H9 (cell line): ENCODE results near the gene TBC1D2. TPM values are rescaled to one million over a fixed set of nuclear protein-coding genes. Genes with fewer than 3 reads are reported as not detected.

ENCODE experiments used
- DNase-seq: peaks from one replicate; pipeline ENCODE4 v3.0.0-alpha.2; 2017
- H2AFZ ChIP-seq: one replicate; pipeline ENCODE4 v1.6.1; 2013; ENCODE audit warnings: mild to moderate bottlenecking, low read length, control low read depth, moderate library complexity
- H2AK5ac ChIP-seq: 2 replicates; pipeline ENCODE4 v1.6.1; 2013; ENCODE audit warnings: low read length, control low read depth, mixed read lengths; ENCODE audit not compliant: insufficient read length
- H2BK120ac ChIP-seq: one replicate; pipeline ENCODE4 v1.6.1; 2013; ENCODE audit warnings: low read depth, mild to moderate bottlenecking, low read length, control low read depth, inconsistent platforms; ENCODE audit not compliant: poor library complexity, severe bottlenecking
- H2BK12ac ChIP-seq: 2 replicates; pipeline ENCODE4 v1.6.1; 2013; ENCODE audit warnings: low read length, control low read depth, mixed read lengths, low read depth; ENCODE audit not compliant: insufficient read length
- H2BK15ac ChIP-seq: 2 replicates; pipeline ENCODE4 v1.6.1; 2013; ENCODE audit warnings: low read depth, low read length, control low read depth
- H2BK20ac ChIP-seq: one replicate; pipeline ENCODE4 v1.6.1; 2013; ENCODE audit warnings: low read depth, mild to moderate bottlenecking, low read length, control low read depth, inconsistent platforms; ENCODE audit not compliant: poor library complexity, severe bottlenecking
- H2BK5ac ChIP-seq: 2 replicates; pipeline ENCODE4 v1.6.1; 2013; ENCODE audit warnings: low read length, control low read depth, mixed read lengths; ENCODE audit not compliant: insufficient read length
- H3K14ac ChIP-seq: 2 replicates; pipeline ENCODE4 v1.6.1; 2013; ENCODE audit warnings: low read length, control low read depth; ENCODE audit not compliant: insufficient read depth
- H3K18ac ChIP-seq: 2 replicates; pipeline ENCODE4 v1.6.1; 2013; ENCODE audit warnings: low read depth, mild to moderate bottlenecking, mixed read lengths, low read length, control low read depth; ENCODE audit not compliant: insufficient read length
- H3K23ac ChIP-seq: 2 replicates; pipeline ENCODE4 v1.6.1; 2013; ENCODE audit warnings: low read length, control low read depth, mixed read lengths, low read depth; ENCODE audit not compliant: insufficient read length
- H3K23me2 ChIP-seq: 2 replicates; pipeline ENCODE4 v1.6.1; 2013; ENCODE audit warnings: low read depth, mild to moderate bottlenecking, mixed read lengths, low read length, control low read depth; ENCODE audit not compliant: insufficient read length, poor library complexity, severe bottlenecking
- H3K27ac ChIP-seq: 2 replicates; pipeline ENCODE4 v1.5.1; 2013; ENCODE audit warnings: low read length, control low read depth, mixed read lengths, low read depth; ENCODE audit not compliant: insufficient read length
- H3K27me3 ChIP-seq: 2 replicates; pipeline ENCODE4 v1.6.1; 2013; ENCODE audit warnings: low read length, control low read depth, inconsistent platforms; ENCODE audit not compliant: insufficient read depth
- H3K4ac ChIP-seq: 2 replicates; pipeline ENCODE4 v1.6.1; 2013; ENCODE audit warnings: low read depth, mild to moderate bottlenecking, control low read depth, inconsistent platforms, low read length, moderate library complexity
- H3K4me1 ChIP-seq: 2 replicates; pipeline ENCODE4 v1.6.1; 2013; ENCODE audit warnings: low read length, control low read depth, inconsistent platforms; ENCODE audit not compliant: insufficient read depth
- H3K4me2 ChIP-seq: 2 replicates; pipeline ENCODE4 v1.6.1; 2013; ENCODE audit warnings: low read length, control low read depth, mixed read lengths; ENCODE audit not compliant: insufficient read length, insufficient read depth
- H3K56ac ChIP-seq: 2 replicates; pipeline ENCODE4 v1.6.1; 2013; ENCODE audit warnings: low read depth, mild to moderate bottlenecking, mixed read lengths, low read length, control low read depth; ENCODE audit not compliant: insufficient read length
- H3K79me1 ChIP-seq: 2 replicates; pipeline ENCODE4 v1.6.1; 2013; ENCODE audit warnings: low read depth, mild to moderate bottlenecking, moderate library complexity, low read length, control low read depth, inconsistent platforms; ENCODE audit not compliant: insufficient read depth, poor library complexity, severe bottlenecking
- H3K79me2 ChIP-seq: 2 replicates; pipeline ENCODE4 v1.6.1; 2013; ENCODE audit warnings: low read length, control low read depth, inconsistent platforms; ENCODE audit not compliant: insufficient read depth
- H3K9ac ChIP-seq: 2 replicates; pipeline ENCODE4 v1.6.1; 2013; ENCODE audit warnings: low read length, control low read depth, mixed read lengths; ENCODE audit not compliant: insufficient read length; ENCODE audit errors: extremely low read depth
- H3K9me3 ChIP-seq: one replicate; pipeline ENCODE4 v1.6.1; 2013; ENCODE audit warnings: low read depth, low read length, inconsistent platforms; ENCODE audit not compliant: control insufficient read depth
- H3T11ph ChIP-seq: one replicate; pipeline ENCODE4 v1.6.1; 2013; ENCODE audit warnings: mild to moderate bottlenecking, low read length, control low read depth, inconsistent platforms
- H4K20me1 ChIP-seq: one replicate; pipeline ENCODE4 v1.6.1; 2013; ENCODE audit not compliant: control insufficient read depth, insufficient read length, insufficient read depth
- H4K5ac ChIP-seq: 2 replicates; pipeline ENCODE4 v1.6.1; 2013; ENCODE audit warnings: low read depth, mild to moderate bottlenecking, mixed read lengths, low read length, control low read depth; ENCODE audit not compliant: insufficient read length
- H4K8ac ChIP-seq: replicated peaks from 2 replicates; pipeline ENCODE4 v1.6.1; 2013; ENCODE audit warnings: low read length, control low read depth, mixed read lengths, low read depth; ENCODE audit not compliant: insufficient read length
- H4K91ac ChIP-seq: 2 replicates; pipeline ENCODE4 v1.6.1; 2013; ENCODE audit warnings: low read depth, mild to moderate bottlenecking, moderate library complexity, mixed read lengths, low read length, control low read depth; ENCODE audit not compliant: insufficient read length
- H3K27ac Mint-ChIP-seq, 3 experiments: 2 replicates in 2 of 3; 3 replicates in 1 of 3; pipeline ENCODE4 v1.8.0; 2020 to 2021; ENCODE audit warnings: mixed read lengths in 3 of 3, mild to moderate bottlenecking in 1 of 3, moderate library complexity in 1 of 3
- H3K27me3 Mint-ChIP-seq: 2 replicates; pipeline ENCODE4 v1.8.0; 2021; ENCODE audit warnings: low read depth, mild to moderate bottlenecking, moderate library complexity, mixed read lengths
- H3K36me3 Mint-ChIP-seq, 3 experiments: 2 replicates in 2 of 3; 3 replicates in 1 of 3; pipeline ENCODE4 v1.8.0; 2020 to 2021; ENCODE audit warnings: low read depth in 3 of 3, mixed read lengths in 3 of 3; ENCODE audit not compliant: insufficient read depth in 1 of 3
- H3K4me1 Mint-ChIP-seq, 2 experiments: 2 replicates each; pipeline ENCODE4 v1.8.0; 2020; ENCODE audit warnings: mixed read lengths in 2 of 2
- H3K4me3 Mint-ChIP-seq, 2 experiments: 2 replicates in 1 of 2; 3 replicates in 1 of 2; pipeline ENCODE4 v1.8.0; 2020 to 2021; ENCODE audit warnings: mild to moderate bottlenecking in 2 of 2, mixed read lengths in 2 of 2, moderate library complexity in 1 of 2
- H3K9me3 Mint-ChIP-seq, 2 experiments: 2 replicates in 1 of 2; 3 replicates in 1 of 2; pipeline ENCODE4 v1.8.0; 2020; ENCODE audit warnings: mild to moderate bottlenecking in 2 of 2, mixed read lengths in 2 of 2, moderate library complexity in 1 of 2
- CTCF ChIP-seq: fragments of 200-600 bp; sonication (generic); conservative IDR thresholded peaks from 3 replicates; pipeline ENCODE4 v1.8.0; 2021; ENCODE audit warnings: antibody characterized with exemption, mild to moderate bottlenecking
- WGBS: extraction: QIAGEN DNeasy Blood & Tissue Kit; methylation state at CpG from one replicate; pipeline ENCODE4 v1.1.7; 2013; ENCODE audit warnings: missing lambda C conversion rate, low lambda C conversion rate, mixed read lengths; ENCODE audit not compliant: insufficient read length; ENCODE audit errors: extremely low coverage; 5-methylcytosine and 5-hydroxymethylcytosine counted together
- microRNA-seq: library from miRNA; unstranded; fragments of <30 nt; microRNA quantifications from one replicate; pipeline ENCODE4, GENCODE V29; 2020; ENCODE audit warnings: borderline microRNAs expressed
- total RNA-seq: library from RNA; stranded (reverse); gene quantifications from 2 replicates; pipeline ENCODE4 v1.2.1, GENCODE V29; 2021

TBC1D2 gene
- total RNA-seq, 1 experiment from 2014 or later, result 2.9 TPM

DNA sequence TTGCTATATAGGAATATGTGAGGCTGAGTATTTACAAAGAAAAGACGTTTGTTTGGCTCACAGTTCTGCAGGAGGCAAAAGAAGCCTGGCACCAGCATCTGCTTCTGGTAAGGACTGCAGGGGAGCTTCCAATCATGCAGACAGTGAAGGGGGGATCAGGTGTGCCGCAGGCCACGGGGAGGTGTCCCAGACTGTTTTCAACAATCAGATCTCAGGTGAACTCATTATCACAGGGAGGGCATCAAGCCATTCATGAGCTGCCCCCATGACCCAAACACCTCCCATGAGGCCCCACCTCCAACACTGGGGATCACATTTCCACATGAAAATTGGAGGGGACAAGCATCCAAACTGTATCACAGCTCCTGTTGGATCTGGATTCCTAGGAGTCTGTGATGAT lies 106.0 kb downstream of the TBC1D2 start:
- no peak for TF ChIP-seq CTCF
- H4K20me1 ChIP-seq, result no peaks in the 10 kb centered on the region
- no peak overlapping the region for H3K23ac ChIP-seq
- no peak overlapping the region for H2BK120ac ChIP-seq
- WGBS, result no CpG with 5 or more reads among the region's 3 CpGs
- H3K9me3 ChIP-seq, result no peaks in the 10 kb centered on the region
- no peak overlapping the region for H3K4ac ChIP-seq
- H3K27ac ChIP-seq, result no peak overlapping the region
- H3K79me2 ChIP-seq, result no peaks in the 10 kb centered on the region
- no peak for DNase-seq
- H4K91ac ChIP-seq, result no peak overlapping the region
- H3K9me3 Mint-ChIP-seq, result no peaks in the 10 kb centered on the region
- no peaks in the 10 kb centered on the region for H3K23me2 ChIP-seq
- H3K18ac ChIP-seq, result no peak overlapping the region
- H4K8ac ChIP-seq, result no peak overlapping the region
- H3K14ac ChIP-seq, result no peak overlapping the region; the same call in 1 of the 2 replicates
- H3K56ac ChIP-seq, result no peak overlapping the region
- H3K4me2 ChIP-seq, result no peak overlapping the region
- H2BK15ac ChIP-seq, result no peak overlapping the region
- no peaks in the 10 kb centered on the region for H3K27me3 Mint-ChIP-seq
- peaks cover 7 to 11% of the 10 kb centered on the region in 2 experiments; a peak in 3 of 4 replicates for H3K4me1 Mint-ChIP-seq
- H2BK20ac ChIP-seq, result no peak overlapping the region
- H2AK5ac ChIP-seq, result no peak overlapping the region
- H3K9ac ChIP-seq, result no peak overlapping the region
- no peaks in the 10 kb centered on the region for H3K27me3 ChIP-seq
- no peak overlapping the region for H3T11ph ChIP-seq
- no peak overlapping the region for H2BK5ac ChIP-seq
- peak overlapping the region in 1 of 3 experiments; percentile 70; a peak in 2 of 7 replicates for H3K27ac Mint-ChIP-seq
- H2AFZ ChIP-seq, result no peak overlapping the region
- no peak overlapping the region for H4K5ac ChIP-seq
- no peaks in the 10 kb centered on the region for H3K79me1 ChIP-seq
- H3K4me1 ChIP-seq, result no peaks in the 10 kb centered on the region
- H3K36me3 Mint-ChIP-seq, result peaks cover 3 to 12% (median 7%) of the 10 kb centered on the region in 3 experiments; a peak in 3 of 7 replicates
- H3K4me3 Mint-ChIP-seq, result no peak overlapping the region
- no peak overlapping the region for H2BK12ac ChIP-seq

Small RNAs within 50 kb of the gene (microRNA-seq; reads per million reads assigned to microRNA genes)
- not detected for gene MIR6854

Other genes starting within 250 kb of the TBC1D2 start
- gene NANS, start 198.9 kb downstream of the TBC1D2 start, total RNA-seq, result 40.4 and 41.8 TPM in 2 replicates
- 12.5 and 14.7 TPM in 2 replicates for gene TRIM14, start 136.4 kb downstream of the TBC1D2 start, total RNA-seq
- gene CORO2A, start 63.0 kb downstream of the TBC1D2 start, total RNA-seq, result 15.5 and 15.8 TPM in 2 replicates